Prostate gland (tissue), 2 donors: ENCODE measurements around the gene PIK3R3. TPM values are rescaled to one million over a fixed set of nuclear protein-coding genes. Genes with fewer than 3 reads are reported as not detected.
A peak's percentile ranks its signal among the peaks of the same experiment; 100 is the strongest.

Source experiments
- DNase-seq: peaks from one replicate; pipeline ENCODE4 v3.0.0-alpha.2; 2019; ENCODE audit warnings: low spot score
- H3K27ac ChIP-seq, 2 donors: fragments of 200-600 bp; sonication (generic); 2 replicates each; pipeline ENCODE4 v1.5.1; 2017 to 2019
- H3K27me3 ChIP-seq: fragments of 200-600 bp; sonication (generic); replicated peaks from 2 replicates; pipeline ENCODE4 v1.5.1; 2019; ENCODE audit not compliant: insufficient read depth
- H3K36me3 ChIP-seq, 2 donors: fragments of 200-600 bp; sonication (generic); 1 replicate in 1 of 2; 2 replicates in 1 of 2; pipeline versions ENCODE4 v1.5.1 to v1.8.1; 2017 to 2019
- H3K4me1 ChIP-seq: fragments of 200-600 bp; sonication (generic); replicated peaks from 2 replicates; pipeline ENCODE4 v1.5.1; 2019
- H3K4me3 ChIP-seq, 2 donors: fragments of 200-600 bp; sonication (generic); 2 replicates each; pipeline ENCODE4 v1.5.1; 2017 to 2019
- H3K9me3 ChIP-seq: fragments of 200-600 bp; sonication (generic); 2 replicates; pipeline ENCODE4 v1.5.1; 2017
- CTCF ChIP-seq, 4 experiments: fragments of 200-600 bp in 2 of 4; fragments of 450-650 bp in 2 of 4; sonication (generic) in 2 of 4; IDR thresholded peaks; 1 replicate in 3 of 4; 2 replicates in 1 of 4; pipeline ENCODE4 v1.5.1; 2016 to 2019; ENCODE audit warnings: antibody characterized with exemption in 4 of 4, mild to moderate bottlenecking in 2 of 4, moderate library complexity in 2 of 4
- POLR2A ChIP-seq: fragments of 450-650 bp; IDR thresholded peaks from one replicate; pipeline ENCODE4 v1.6.1; 2016; ENCODE audit warnings: antibody characterized with exemption, mild to moderate bottlenecking
- POLR2AphosphoS5 ChIP-seq: sonication (generic); formaldehyde crosslinking; IDR thresholded peaks from one replicate; pipeline ENCODE4 v1.6.1; 2017; ENCODE audit warnings: antibody characterized with exemption
- WGBS: methylation state at CpG from one replicate; pipeline ENCODE4 v1.1.5; 2018; 5-methylcytosine and 5-hydroxymethylcytosine counted together
- intact Hi-C: fragments of 100-400 bp; cut with DNase I; formaldehyde crosslinking; loops from one replicate; pipeline ENCODE4 v1.14.2; 2022
- total RNA-seq, 2 donors: library from RNA; depleted of rRNA; stranded (reverse); fragments of >200 nt; gene quantifications; one replicate each; pipeline ENCODE4 v1.1.0, GENCODE V29; 2016

PIK3R3 gene
- total RNA-seq, result 10 to 100 TPM in 1 of 2 donors, 1 to 10 TPM in 1; 9.1 to 26.5 TPM

DNA sequence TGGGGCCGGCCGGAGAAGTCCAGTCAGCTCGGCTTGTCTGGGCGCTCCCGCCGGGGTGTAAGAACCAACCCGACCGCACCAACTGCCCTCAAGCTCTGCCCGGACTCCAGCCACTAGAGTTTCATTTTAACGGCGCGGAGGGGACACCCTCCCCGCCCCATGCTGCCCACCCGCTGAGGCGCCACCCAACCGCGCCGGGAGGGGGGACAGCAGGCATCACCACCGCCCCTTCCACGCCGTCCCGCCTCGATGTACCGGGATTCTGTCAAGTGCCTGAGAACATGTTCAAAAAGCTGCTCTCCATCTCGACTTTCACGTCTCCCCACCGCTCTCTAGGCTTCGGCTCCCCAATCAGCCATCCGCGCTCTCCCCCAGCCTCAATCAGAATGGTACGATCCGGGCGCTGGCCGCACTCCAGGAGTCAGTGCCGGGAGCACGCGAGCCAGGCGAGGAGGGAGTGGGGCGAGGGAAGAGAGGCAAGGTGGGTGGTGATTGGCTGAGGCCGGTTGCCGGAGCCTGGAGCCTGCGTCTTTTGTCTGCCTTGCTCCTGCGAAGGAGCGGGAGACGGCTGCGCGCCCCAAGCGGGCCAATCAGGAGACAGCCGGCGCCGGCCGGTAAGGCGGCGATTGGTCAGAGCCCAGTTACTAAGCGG lies at the start of gene PIK3R3:
PIK3R3 (minus strand) TSS at position 101 of the 652 bp plus-strand sequence. CDS start 677 bp downstream, outside the sequence.
- intact Hi-C loops, result loop anchor here (5.0 to 10.0 kb wide), 4 partner anchors 50 to 250 kb away; no protein-coding TSS in a partner anchor
- under 1% methylated on average over 52 of the region's 55 CpGs for WGBS
- peak; percentile 98 for DNase-seq
- Histone ChIP-seq H3K27ac (peak within 1 kb of the TSS; percentile 87), H3K9me3 (no peaks in the 10 kb centered on the region), H3K27me3 (no peaks in the 10 kb centered on the region), H3K4me3 (peak within 1 kb of the TSS; percentile 49 to 63), H3K4me1 (no peaks in the 10 kb centered on the region), H3K36me3 (no peaks in the 10 kb centered on the region)
- TF ChIP-seq CTCF (IDR thresholded peaks at IDR 0.05) (peak in 2 of 4 experiments; percentile 26 to 50), POLR2AphosphoS5 (peak; percentile 95), POLR2A (peak; percentile 94)

- no peak for DNase-seq
- Histone ChIP-seq H3K27me3 (no peaks in the 10 kb centered on the region), H3K4me3 (peak overlapping the region in 1 of 2 donors; percentile 33), H3K9me3 (no peaks in the 10 kb centered on the region), H3K4me1 (peaks cover 43% of the 10 kb centered on the region), H3K27ac (peak overlapping the region; percentile 93 to 94), H3K36me3 (no peaks in the 10 kb centered on the region)
- peak; percentile 34 for TF ChIP-seq POLR2A
- peak; percentile 41 for TF ChIP-seq POLR2AphosphoS5
- TF ChIP-seq CTCF (IDR thresholded peaks at IDR 0.05), result no peak
- intact Hi-C loops, result loop anchor here (5.0 to 10.0 kb wide), 2 partner anchors 49 to 297 kb away; partner anchors contain the start of gene PIK3R3
- 32% methylated on average over 10 of the region's 10 CpGs for WGBS
These were observed 49.2 kb upstream of the PIK3R3 start for GRCh38 chr1:46181343-46182260.

DNA sequence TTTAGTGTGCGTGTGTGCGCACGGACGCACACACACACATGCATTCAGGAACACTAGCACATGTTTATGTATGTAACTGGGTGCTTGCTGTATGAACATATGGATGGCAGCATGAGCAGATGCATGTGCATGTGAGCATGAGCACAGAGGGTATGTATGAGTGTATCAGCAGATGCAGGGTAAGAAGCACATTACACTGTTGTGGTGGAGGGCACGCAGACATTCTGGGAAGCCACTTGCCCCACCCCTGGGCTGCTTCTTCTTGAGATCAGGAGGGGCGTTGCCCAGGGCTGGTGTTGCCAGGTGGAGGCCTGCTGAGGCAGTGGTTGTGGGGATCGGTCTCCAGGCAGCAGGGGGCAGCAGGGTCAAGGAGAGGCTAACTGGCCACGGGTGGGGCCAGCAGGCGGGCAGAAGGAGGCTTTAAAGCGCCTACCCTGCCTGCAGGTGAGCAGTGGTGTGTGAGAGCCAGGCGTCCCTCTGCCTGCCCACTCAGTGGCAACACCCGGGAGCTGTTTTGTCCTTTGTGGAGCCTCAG lies 47.7 kb upstream of the PIK3R3 start:
- Histone ChIP-seq H3K9me3 (no peaks in the 10 kb centered on the region), H3K4me3 (peak overlapping the region in 1 of 2 donors; percentile 33), H3K27me3 (no peaks in the 10 kb centered on the region), H3K36me3 (no peaks in the 10 kb centered on the region), H3K4me1 (peaks cover 42% of the 10 kb centered on the region), H3K27ac (peak overlapping the region; percentile 93 to 94)
- peak; percentile 78 for DNase-seq
- intact Hi-C loops, result loop anchor here (5.0 to 10.0 kb wide), 2 partner anchors 48 to 295 kb away; partner anchors contain the start of gene PIK3R3
- 39% methylated on average over 10 of the region's 12 CpGs for WGBS
- TF ChIP-seq POLR2A, result peak; percentile 63
- peak in 3 of 4 experiments; percentile 55 to 85 (median 84) for TF ChIP-seq CTCF (IDR thresholded peaks at IDR 0.05)
- TF ChIP-seq POLR2AphosphoS5, result peak; percentile 28

DNA sequence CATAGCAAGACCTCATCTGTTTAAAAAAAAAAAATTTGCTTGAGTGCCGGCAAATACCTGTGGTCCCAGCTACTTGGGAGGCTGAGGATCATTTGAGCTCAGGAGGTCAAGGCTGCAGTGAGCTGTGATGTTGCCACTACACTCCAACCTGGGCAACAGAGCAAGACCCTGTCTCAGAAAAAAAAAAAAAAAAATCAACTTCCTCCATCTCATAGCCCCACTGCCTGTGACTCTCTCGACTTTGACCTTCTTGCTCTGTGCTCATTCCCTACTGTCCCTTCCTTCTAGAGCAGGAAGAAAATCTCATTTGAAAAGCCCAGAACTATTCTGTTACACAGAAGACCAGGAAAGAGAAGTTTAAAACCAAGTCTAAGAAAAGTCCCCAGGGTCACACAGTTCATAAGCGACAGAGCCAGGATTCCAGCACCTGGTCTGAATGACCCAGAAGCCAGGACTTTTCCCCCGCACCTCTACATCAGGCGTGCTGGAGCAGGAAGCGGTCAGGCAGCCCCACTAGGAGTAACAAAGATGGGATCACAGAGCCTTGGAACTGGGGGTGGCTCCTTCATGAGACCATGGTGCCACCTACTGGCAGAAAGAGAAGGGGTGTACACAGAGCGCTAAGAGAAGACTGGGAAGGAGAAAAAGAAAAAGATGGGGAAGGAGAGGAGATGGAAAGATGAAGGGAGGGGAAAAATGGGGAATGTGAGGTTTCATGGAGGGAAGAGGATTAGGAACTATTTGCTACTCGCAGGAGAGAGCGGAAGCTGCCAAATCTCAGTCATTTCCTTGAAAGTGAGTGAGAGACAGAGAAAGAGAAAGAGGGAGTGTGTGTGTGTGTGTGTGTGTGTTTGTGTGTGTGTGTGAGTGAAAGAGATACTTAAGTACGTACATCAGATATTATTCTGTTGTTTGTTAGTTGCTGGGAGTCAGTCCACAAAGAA lies 47.0 kb upstream of the PIK3R3 start:
- H3K27me3 ChIP-seq, result no peaks in the 10 kb centered on the region
- intact Hi-C loops, result loop anchor here (2.0 to 10.0 kb wide), 5 partner anchors 47 to 492 kb away; partner anchors contain the start of genes GPBP1L1, MAST2, PIK3R3 and TMEM69
- no peaks in the 10 kb centered on the region for H3K36me3 ChIP-seq
- 8% methylated on average over 10 of the region's 10 CpGs for WGBS
- peak overlapping the region; percentile 93 to 94 for H3K27ac ChIP-seq
- H3K4me1 ChIP-seq, result peaks cover 35% of the 10 kb centered on the region
- H3K9me3 ChIP-seq, result no peaks in the 10 kb centered on the region
- TF ChIP-seq POLR2AphosphoS5 (peak; percentile 84), CTCF (IDR thresholded peaks at IDR 0.05) (peak; percentile 80 to 97 (median 88)), POLR2A (no peak)
- DNase-seq, result peak; percentile 92
- H3K4me3 ChIP-seq, result no peak overlapping the region
